ENCODE data around the gene ACOX3.

Gene ACOX3

GRCh38 chr4:8374851-8375649 lies 65.5 kb downstream of the ACOX3 start:
- FAIRE-seq = no peak
- TF ChIP-seq TAF1 (IDR thresholded peaks at IDR 0.05; ENCODE audit: borderline replicate concordance, low read depth, low read length) (no peak), POLR2A (IDR thresholded peaks at IDR 0.05; ENCODE audit: low read depth, low read length) (no peak), POLR2AphosphoS5 (IDR thresholded peaks at IDR 0.05; ENCODE audit: low read depth, low read length) (no peak)
- no peak for DNase-seq (ENCODE audit: insufficient read length)

DNA sequence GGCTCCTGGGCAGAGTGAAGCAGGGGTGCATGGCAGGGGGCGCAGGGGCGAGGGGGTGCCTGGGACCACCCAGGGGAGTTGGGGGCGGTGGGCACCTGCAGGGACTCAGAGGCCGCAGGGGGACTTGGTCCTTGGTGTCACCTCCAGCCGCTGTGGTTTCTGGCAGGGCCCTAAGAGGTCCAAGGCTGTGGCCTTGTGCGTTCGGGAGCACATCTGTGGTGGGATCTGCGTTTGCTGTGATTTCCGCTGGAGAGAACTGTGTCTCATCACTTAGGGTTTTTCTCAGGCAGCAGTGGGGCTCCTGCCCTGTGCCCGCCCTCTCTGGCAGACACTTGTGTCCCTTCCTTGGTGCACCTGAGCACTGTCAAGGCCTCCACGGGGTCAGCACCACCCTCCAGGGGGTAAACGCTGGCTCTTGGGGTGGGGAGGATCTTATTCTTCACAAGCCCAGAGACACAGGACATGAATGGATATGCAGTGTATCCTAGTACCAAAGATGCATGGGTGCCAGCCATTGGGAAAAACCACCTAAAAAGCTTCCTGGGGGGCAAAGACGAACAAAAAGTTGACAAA lies 66.5 kb downstream of the ACOX3 start:
- DNase-seq (ENCODE audit: insufficient read length) = no peak
- FAIRE-seq = no peak
- TF ChIP-seq POLR2AphosphoS5 (IDR thresholded peaks at IDR 0.05; ENCODE audit: low read depth, low read length) (no peak), TAF1 (IDR thresholded peaks at IDR 0.05; ENCODE audit: borderline replicate concordance, low read depth, low read length) (no peak), POLR2A (IDR thresholded peaks at IDR 0.05; ENCODE audit: low read depth, low read length) (no peak)

DNA sequence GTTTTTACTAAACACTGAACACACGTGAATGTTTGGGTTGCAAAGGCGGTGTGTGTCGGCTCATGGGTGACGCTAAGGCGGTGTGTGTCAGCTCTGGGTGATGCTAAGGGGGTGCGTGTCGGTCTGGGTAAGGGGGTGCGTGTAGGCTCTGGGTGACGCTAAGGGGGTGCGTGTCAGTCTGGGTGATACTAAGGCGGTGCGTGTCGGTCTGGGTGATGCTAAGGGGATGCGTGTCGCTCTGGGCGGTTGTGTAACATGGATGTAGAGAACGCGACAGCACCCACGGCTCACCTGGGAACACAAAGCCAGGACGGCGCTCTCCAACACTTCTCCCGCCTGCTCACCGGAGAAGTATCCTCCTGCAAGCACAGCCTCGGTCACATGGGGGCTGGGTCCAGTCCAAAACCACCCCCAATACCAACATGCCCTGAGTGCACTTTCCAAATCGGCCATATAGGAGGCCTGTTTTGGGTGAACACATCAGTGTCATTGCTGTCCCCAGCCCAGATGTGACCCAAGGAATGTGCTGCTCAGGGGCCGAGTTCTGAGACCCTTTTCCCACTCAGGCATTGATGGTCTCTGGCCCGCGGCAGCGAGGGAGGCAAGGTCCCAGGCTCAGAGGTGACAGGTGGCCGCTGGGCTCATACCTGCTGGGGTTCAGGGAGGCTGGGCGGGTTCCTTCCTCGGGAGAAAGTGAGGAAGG lies 67.1 kb downstream of the ACOX3 start:
- FAIRE-seq (no peak), DNase-seq (ENCODE audit: insufficient read length) (no peak)
- TF ChIP-seq POLR2AphosphoS5 (IDR thresholded peaks at IDR 0.05; ENCODE audit: low read depth, low read length) (no peak), TAF1 (IDR thresholded peaks at IDR 0.05; ENCODE audit: borderline replicate concordance, low read depth, low read length) (no peak), POLR2A (IDR thresholded peaks at IDR 0.05; ENCODE audit: low read depth, low read length) (no peak)

DNA sequence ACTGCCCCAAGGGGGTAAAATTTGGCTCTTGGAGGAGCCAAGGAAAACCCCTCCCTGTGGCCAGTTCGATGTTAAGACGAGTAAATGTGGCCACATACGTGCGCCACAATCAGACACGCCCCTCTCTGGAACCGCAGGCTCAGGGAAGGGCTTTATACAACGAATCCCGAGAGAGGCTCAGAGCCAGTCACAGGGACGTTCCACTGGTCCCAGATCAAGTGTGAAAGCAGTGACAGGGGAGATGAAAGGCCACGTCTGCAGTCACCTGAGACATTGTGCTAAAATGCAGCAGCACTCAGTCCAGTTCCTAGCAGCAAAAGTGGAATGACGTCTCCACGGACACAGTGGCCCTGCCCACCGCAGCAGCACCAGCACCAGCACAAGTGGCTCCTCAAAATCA lies 68.0 kb downstream of the ACOX3 start:
- DNase-seq (ENCODE audit: insufficient read length) (no peak), FAIRE-seq (no peak)
- TF ChIP-seq POLR2A (IDR thresholded peaks at IDR 0.05; ENCODE audit: low read depth, low read length) (no peak), POLR2AphosphoS5 (IDR thresholded peaks at IDR 0.05; ENCODE audit: low read depth, low read length) (no peak), TAF1 (IDR thresholded peaks at IDR 0.05; ENCODE audit: borderline replicate concordance, low read depth, low read length) (no peak)

DNA sequence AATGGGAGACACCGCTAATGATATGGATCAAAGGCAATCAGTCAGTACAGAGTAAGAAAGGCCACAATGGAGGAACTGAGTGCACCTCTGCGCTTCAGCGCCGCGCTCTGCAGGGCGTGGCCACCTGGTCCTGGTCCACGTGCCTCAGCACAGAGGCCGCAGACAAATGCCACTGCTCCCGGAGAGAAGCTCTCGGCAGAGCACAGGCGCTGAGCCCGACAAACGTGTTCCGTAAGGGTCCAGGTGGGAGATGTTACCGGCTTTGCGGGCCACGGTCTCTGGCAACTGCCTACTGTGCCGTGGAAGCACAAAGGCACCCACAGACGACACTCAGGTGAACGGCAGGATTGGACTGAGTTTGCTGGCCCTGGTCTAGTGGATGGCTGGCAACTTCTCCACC lies 68.9 kb downstream of the ACOX3 start:
- no peak for TF ChIP-seq TAF1 (IDR thresholded peaks at IDR 0.05; ENCODE audit: borderline replicate concordance, low read depth, low read length)
- TF ChIP-seq POLR2A (IDR thresholded peaks at IDR 0.05; ENCODE audit: low read depth, low read length) = no peak
- TF ChIP-seq POLR2AphosphoS5 (IDR thresholded peaks at IDR 0.05; ENCODE audit: low read depth, low read length) = no peak
- FAIRE-seq (no peak), DNase-seq (ENCODE audit: insufficient read length) (no peak)

DNA sequence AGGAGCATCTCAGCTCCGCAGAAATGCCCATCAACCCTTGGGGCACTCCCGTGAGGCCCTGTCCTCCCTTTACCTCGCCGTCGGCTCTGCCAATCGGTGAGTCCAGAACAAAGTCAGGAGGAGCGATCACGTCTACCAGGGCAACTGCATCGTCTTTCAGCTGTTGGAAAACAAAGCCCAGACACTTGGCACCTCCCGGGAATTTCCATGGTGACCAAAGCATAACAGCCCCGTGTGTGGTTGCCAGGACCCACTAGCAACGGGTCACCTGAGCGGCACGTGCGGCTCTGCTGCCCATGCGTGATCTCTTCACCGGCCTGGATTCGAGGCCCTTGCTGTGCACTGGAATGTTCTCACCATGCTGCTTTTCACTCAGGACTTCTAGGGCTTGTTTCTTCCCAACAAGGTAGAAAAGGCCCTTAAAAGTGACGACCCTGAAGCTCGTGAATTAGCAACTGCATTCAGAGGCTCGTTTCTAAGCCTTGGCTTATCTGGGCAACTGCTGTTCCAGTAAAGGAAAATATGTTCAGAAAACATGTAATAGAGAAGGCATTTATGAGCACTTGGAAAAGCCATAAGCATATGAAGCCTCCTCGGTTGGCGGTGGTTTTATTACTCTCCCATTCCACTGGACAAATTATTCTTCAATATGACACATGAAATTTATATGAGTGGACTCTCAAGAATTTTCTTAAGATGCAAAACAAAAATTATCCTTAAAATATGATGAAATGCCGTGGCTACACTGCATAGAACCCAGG lies 69.5 kb downstream of the ACOX3 start:
- no peak for FAIRE-seq
- DNase-seq (ENCODE audit: insufficient read length) = no peak
- TF ChIP-seq TAF1 (IDR thresholded peaks at IDR 0.05; ENCODE audit: borderline replicate concordance, low read depth, low read length) (no peak), POLR2A (IDR thresholded peaks at IDR 0.05; ENCODE audit: low read depth, low read length) (no peak), POLR2AphosphoS5 (IDR thresholded peaks at IDR 0.05; ENCODE audit: low read depth, low read length) (no peak)

DNA sequence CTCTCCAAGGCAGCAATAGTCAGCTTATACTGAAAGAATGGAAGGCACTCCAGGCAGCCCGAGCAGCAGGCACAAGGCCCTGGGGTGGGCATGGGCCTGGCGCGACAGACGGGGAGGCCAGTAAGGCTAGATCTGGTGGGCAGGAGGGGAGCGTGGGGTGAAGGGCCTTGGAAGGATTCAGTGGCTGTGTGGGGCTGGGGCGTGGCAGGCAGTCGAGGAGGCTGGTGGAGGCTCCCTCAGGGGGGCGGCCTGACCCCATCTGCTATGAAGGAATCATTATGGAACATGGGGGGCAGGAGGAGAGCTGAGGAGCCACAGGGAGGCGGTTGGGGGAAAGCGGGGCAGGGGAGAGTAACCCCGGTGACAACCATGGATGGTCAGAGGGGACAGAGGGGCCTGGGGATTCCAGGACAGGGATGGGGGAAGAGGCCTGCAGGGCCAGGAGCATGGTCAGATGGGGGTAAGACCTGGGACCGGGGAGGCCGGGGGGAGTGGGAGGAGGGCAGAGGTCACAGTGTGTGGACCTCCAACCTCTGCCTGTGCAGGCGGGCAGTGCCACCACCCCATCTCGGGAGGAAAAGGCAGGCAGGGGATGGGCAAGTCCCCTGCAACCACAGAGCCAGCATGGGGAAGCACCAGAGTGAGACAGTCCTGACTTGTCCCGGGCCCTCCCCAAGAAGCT lies 70.3 kb downstream of the ACOX3 start:
- no peak for TF ChIP-seq POLR2AphosphoS5 (IDR thresholded peaks at IDR 0.05; ENCODE audit: low read depth, low read length)
- TF ChIP-seq TAF1 (IDR thresholded peaks at IDR 0.05; ENCODE audit: borderline replicate concordance, low read depth, low read length) = no peak
- no peak for TF ChIP-seq POLR2A (IDR thresholded peaks at IDR 0.05; ENCODE audit: low read depth, low read length)
- FAIRE-seq (no peak), DNase-seq (ENCODE audit: insufficient read length) (no peak)

- TF ChIP-seq TAF1 (IDR thresholded peaks at IDR 0.05; ENCODE audit: borderline replicate concordance, low read depth, low read length) (no peak), POLR2A (IDR thresholded peaks at IDR 0.05; ENCODE audit: low read depth, low read length) (no peak), POLR2AphosphoS5 (IDR thresholded peaks at IDR 0.05; ENCODE audit: low read depth, low read length) (no peak)
- no peak for DNase-seq (ENCODE audit: insufficient read length)
- no peak for FAIRE-seq
Observed at GRCh38 chr4:8369426-8370105, 71.0 kb downstream of the ACOX3 start.

DNA sequence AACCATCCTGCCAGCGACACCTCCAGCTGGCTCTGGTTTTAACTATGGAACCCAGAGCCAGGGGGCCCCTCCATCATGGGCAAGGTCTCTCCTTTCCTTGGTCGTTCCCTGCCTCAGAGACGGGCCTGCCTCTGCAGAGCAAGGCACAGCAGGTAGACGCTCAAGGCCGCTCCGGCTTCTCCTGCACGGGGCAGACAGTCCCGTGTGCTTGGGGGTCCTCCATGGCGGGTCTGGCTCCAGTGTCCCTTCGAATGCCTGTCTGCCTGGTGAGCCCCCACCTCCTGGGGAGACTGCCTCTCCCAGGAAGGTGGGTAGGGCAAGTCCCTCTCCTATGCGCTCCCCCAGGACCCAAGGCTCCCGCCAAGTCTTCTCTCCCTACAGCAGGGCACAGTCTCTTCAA lies 71.5 kb downstream of the ACOX3 start:
- no peak for TF ChIP-seq TAF1 (IDR thresholded peaks at IDR 0.05; ENCODE audit: borderline replicate concordance, low read depth, low read length)
- TF ChIP-seq POLR2A (IDR thresholded peaks at IDR 0.05; ENCODE audit: low read depth, low read length) = no peak
- TF ChIP-seq POLR2AphosphoS5 (IDR thresholded peaks at IDR 0.05; ENCODE audit: low read depth, low read length) = no peak
- no peak for DNase-seq (ENCODE audit: insufficient read length)
- no peak for FAIRE-seq

DNA sequence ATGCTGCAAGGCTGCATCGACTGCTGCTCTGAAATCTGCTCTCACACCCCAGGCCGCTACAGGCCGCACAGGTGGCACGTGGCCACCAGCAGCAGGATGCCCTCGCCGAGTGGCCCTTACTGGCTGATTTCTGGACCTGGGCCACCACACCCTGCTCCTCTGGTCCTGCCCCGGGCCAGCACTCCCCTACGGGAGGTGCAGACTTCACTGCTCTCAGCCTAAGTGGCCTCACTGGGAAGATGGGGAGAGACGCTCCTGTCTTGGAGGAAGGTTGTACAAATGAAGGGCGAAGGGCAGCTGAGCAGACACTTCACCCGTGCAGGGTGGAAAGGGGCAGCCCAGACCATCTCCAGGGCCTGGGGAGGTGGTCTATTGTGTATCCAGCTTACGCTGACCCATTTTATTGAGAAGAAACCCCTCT lies 72.5 kb downstream of the ACOX3 start:
- DNase-seq (ENCODE audit: insufficient read length) (no peak), FAIRE-seq (no peak)
- TF ChIP-seq POLR2A (IDR thresholded peaks at IDR 0.05; ENCODE audit: low read depth, low read length) (no peak), TAF1 (IDR thresholded peaks at IDR 0.05; ENCODE audit: borderline replicate concordance, low read depth, low read length) (no peak), POLR2AphosphoS5 (IDR thresholded peaks at IDR 0.05; ENCODE audit: low read depth, low read length) (no peak)
